NCI-H1436 (cell line): ENCODE results near the gene BCAT1.

ENCODE experiments used
- DNase-seq: peaks from one replicate; lab custom pipeline; 2025; lab: John Stamatoyannopoulos, UW

Gene BCAT1

DNA sequence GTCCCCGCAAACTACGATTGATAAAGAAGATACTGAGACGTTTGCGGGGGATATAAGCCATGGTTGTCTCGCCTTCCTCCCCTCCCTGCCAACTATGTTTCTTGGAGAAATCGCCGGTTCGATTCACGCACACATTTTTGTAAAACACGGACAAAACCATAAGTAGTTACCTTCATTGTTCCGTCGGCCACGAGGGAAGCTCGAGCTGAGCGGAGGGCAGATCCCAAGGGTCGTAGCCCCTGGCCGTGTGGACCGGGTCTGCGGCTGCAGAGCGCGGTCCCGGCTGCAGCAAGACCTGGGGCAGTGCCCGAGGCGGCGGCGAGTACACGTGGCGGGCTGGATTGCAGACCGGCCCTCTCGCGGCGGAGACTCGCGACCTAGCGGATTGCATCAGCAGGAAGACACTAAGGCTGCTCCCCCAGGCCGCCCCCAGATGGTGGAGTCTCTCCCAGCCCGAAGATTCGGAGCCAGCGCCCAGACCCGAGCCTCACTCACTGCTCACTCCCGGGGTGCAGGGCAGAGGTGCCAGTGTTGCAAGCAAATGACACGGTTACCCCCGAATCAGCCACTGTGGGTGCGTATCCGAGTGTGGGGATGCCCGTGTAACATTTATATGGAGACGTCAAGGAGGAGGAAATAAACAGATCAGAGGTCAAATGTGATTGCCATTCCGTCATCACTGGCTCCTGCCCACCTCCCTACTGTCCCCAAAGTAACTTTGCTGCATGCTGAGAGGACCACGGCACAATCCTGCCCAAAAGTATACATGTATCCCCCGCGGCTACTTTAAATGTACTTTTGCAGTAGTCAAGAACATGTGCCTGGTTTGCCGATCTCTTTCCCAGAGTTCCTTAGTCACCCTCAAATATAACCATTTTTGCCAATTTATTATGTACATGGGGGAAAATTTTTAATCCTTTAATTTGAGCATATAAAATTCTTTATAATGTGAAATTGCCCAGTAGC is at the start of gene BCAT1:
Gene BCAT1 (minus strand): TSS at position 345 of the 966 bp plus-strand sequence. CDS start 169 bp downstream, at position 176.
- DNase-seq: no peak

DNA sequence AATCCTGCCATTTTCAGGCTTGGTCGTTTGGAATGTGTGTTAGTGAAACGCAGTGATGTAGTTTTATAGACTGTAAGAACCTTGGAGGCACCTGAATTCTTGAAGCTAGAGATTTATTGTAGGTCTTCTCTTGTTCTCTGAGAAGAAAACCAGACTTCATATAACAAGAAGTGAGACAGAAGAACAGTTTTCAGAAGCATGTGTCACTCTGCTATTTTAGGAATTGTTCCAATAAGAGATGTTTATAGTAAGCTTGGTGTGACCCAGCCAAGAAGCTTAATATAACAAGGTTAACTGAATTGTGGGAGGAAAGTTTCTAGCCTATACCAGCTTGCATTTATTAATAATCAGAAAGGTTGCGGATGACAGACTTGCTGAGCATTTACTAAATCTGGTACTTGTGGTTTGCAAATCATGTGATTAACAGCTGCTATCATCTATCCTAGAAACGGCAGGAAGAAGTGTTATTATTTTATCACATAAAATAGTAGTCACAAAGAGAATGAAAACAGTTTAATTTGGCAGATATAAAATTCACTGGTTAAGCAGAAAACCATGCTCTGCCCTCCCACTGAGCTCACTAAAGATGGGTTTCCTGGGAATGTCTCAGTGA is 49.2 kb upstream of the BCAT1 start:
- DNase-seq: no peak

- no peak for DNase-seq
Measured at GRCh38 chr12:24997496-24997895, 48.6 kb upstream of the BCAT1 start.

DNA sequence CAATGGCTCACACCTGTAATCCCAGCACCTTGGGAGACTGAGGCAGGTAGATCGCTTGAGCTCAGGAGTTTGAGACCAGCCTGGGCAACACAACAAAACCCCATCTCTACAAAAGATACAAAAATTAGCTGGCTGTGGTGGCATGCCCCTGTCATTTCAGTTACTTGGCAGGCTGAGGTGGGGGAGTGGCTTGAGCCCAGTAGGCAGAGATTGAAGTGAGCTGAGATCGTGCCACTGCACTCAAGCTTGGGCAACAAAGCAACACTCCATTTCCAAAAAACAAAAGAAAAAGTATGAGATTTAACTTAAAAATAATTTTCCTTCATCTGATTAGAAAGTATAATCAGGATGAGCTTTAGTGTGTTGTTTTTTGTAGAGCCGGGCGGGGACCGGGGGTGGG is 47.9 kb upstream of the BCAT1 start:
- DNase-seq: no peak

- no peak for DNase-seq
Measured at GRCh38 chr12:24996102-24996797, 47.3 kb upstream of the BCAT1 start.

GRCh38 chr12:24993793-24994192 is 44.9 kb upstream of the BCAT1 start:
- DNase-seq: no peak

DNA sequence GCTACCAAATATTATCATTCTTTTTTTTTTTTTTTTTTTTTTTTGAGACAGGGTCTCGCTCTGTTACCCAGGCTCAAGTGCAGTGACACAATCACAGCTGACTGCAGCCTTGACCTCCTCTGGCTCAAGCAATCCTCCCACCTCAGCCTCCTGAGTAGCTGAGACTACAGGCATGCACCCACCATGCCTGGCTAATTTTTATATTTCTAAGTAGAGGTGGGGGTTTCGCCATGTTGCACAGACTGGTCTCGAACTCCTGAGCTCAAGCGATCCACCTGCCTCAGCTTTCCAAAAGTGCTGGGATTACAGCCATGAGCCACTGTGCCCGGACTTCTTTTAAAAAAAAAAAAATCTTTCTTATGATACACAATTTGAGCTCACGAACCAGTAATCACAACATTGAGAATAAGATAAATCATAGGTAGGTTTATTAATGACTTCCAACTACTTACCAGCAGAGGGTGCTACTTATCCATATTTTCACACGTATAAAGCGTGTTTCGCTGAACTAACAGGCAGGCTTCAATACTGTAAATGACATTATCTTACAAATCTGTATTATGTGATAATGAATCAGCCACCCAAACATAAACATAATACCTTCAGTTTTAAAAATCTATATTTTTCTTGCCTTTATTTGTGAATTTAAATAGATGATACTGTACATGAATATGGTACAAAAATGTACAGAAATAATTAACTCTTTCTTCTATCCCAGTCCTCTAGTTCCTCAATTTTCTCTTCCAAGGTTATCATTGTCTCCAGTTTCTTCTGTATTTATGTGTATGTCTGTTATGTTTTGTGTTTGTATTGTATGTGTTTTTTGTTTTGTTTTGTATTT is 42.5 kb upstream of the BCAT1 start:
- DNase-seq: peak; percentile 61

GRCh38 chr12:24989216-24989615 is 40.3 kb upstream of the BCAT1 start:
- DNase-seq: no peak

- DNase-seq: no peak
Measured at GRCh38 chr12:24982250-24982649, 33.3 kb upstream of the BCAT1 start.

- DNase-seq: no peak
Measured at GRCh38 chr12:24979976-24980730, 31.3 kb upstream of the BCAT1 start.

DNA sequence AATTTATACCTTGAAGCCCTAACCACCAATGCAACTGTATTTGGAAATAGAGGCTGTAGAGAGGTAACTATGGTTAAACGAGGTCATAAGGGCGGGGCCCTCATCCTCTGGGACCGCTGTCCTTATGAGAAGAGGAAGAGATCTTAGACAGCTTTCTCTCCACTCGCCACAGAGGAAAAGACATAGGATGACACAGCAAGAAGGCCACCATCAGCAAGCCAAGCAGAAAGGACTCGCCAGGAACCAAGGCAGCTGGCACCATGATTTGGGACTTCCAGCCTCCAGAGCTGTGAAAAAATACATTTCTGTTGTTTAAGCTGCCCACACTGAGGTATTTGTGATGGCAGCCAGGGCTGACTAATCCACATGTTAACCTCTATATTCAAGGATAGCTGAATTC is 30.4 kb upstream of the BCAT1 start:
- DNase-seq: no peak

DNA sequence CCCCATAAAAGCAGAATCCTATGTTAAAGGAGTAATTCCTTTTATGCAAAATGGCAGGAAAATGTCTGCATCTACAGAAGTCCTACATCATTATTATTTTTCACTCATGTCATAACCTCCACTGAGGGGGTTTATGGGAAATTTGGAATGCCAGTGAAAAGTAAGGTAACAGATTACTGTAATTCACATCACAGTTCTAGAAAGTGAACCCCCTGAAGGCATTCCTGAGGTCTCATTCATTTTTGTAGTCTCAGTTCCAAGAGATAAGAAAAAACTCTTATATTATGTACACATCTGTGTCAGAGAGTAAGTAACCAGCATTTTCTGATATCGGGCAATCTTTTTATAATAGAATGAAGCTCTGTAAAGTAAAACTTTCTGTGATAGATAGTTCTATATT is 28.8 kb upstream of the BCAT1 start:
- no peak for DNase-seq

DNA sequence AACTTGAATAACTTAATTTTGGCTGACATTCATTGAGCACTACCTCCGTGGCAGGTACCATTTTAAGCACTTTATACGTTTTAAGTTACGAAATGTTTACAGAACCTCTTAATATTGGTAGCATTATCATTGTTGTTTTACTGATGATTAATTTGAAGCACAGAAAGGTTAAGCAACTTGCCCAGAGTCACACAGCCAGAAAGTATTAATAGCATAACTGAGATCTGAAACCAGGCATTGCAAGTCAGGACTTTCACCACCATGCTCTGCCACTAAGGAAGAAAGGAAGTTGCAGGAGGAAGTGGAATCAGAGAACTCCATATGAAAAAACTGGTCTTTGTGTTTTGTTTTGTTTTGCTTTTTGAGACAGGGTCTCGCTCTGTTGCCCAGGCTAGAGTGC is 28.2 kb upstream of the BCAT1 start:
- no peak for DNase-seq

- DNase-seq: no peak
Measured at GRCh38 chr12:24975425-24975824, 26.5 kb upstream of the BCAT1 start.

GRCh38 chr12:24974216-24974615 is 25.3 kb upstream of the BCAT1 start:
- DNase-seq: no peak

GRCh38 chr12:24972078-24972477 is 23.2 kb upstream of the BCAT1 start:
- no peak for DNase-seq

DNA sequence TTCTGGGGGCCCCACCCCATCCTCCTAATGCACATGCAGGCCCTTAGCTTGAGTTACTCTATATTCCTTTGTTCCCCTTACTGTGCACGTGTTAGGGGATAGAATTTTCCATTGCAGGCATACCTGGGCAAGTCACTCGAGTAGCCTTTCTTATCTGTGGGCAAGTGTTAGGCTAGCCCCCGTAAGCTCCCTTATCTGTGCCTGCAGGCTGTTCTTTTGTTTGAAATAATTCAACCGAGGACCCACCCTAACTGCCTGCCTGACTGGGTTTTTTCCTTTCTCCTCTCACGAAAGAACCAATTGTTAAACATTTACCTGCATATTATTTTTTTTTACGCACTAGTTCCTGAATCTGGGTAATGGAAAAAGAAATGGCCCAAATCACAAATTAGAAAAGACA is 21.3 kb upstream of the BCAT1 start:
- no peak for DNase-seq

- no peak for DNase-seq
Measured at GRCh38 chr12:24966951-24967564, 18.2 kb upstream of the BCAT1 start.

GRCh38 chr12:24964342-24964741 is 15.4 kb upstream of the BCAT1 start:
- no peak for DNase-seq

DNA sequence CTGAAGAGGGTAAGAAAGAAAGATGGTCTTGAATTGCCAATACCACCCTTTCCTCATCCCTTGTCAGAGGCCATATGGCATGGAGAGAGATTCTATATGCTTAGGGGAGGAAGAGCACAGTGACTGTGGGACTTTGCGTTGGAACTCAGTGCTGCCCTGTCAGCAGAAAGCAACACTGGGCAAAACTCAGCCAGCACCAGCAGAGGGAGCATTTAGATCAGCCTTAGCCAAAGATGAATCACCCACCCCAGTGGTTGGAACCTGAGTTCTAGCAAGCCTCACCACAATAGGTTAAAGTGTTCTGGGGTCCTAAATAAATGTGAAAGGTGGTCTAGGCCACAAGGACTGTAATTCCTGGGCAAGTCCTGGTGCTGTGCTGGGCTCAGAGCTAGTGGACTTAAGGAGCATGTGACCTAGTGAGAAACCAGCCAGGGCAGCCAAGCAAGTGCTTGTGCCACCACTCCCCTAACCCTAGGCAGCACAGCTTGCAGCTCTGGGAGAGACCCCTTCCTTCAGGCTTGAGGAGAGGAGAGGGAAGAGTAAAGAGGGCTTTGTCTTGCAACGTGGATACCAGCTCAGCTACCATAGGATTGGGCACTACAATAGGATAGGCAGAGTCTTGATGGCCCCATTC is 11.4 kb upstream of the BCAT1 start:
- no peak for DNase-seq
